ENCODE measurements around the gene HBA2.
"Not testable (repeated sequence)": the region's sequence is repeated elsewhere in the genome, so short reads cannot be mapped to it uniquely, and the experiment has no call there.

Gene HBA2

GRCh38 chr16:172374-172941 is at the start of gene HBA2:
Gene HBA2 (plus strand): TSS chr16:172876. CDS start chr16:172913, 37 bp downstream.
- DNase-seq (ENCODE audit: low spot score), result not testable (repeated sequence)

GRCh38 chr16:123558-124350 is 48.9 kb upstream of the HBA2 start:
- not testable (repeated sequence) for DNase-seq (ENCODE audit: low spot score)

DNA sequence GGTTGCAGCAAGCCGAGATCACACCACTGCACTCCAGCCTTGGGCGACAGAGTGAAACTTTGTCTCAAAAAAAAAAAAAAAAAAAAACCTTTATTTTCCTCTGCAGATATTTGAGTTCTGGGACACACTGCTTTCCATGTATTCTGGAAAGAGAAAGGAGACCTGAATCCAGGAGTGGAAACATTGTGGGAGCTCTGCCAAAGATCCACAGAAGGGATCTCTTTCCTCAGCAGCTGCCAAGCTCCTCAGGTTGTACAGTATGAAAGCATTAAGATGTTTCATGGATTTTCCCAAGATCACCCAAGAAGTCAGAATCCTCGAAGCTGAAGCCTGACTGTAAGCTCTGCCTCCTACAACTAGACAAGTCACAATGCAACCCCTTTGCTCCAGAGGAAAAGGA is 47.7 kb upstream of the HBA2 start:
- no peak for DNase-seq (ENCODE audit: low spot score)

DNA sequence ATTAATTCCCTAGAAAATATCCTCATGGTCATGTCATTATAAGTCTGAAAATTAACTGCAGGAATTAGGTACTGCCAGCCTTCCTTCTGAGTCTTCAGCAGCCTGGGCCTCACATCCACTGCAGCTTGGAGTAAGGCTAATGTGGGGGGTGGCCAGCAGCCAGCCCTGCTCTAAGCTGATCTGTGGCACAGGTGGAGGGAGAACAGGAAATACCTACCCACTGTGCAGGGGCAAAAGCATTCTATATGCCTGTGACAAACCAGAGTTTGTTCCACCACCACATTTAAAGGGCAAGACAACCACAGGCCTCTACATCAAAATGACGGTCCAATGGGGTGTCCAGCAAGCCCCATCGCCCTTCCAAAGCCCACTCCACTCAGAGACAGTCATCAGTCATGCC is 43.6 kb upstream of the HBA2 start:
- DNase-seq (ENCODE audit: low spot score), result no peak

GRCh38 chr16:130533-131173 is 42.0 kb upstream of the HBA2 start:
- DNase-seq (ENCODE audit: low spot score), result no peak

DNA sequence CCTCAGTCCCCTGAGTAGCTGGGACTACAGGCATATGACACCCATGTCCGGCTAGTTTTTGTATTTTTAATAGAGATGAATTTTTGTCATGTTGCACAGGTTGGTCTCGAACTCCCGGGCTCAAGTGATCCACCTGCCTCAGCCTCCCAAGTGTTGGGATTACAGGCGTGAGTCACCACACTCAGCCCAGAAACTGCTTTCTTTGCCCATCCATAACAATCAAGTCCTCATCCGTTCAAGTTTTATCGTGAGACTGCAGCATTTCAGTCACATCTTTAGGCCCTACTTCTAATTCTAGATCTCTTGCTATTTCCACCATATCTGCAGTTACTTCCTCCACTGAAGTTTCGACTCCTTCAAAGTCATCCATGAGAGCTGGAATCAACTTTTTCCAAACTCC is 40.6 kb upstream of the HBA2 start:
- no peak for DNase-seq (ENCODE audit: low spot score)

- DNase-seq (ENCODE audit: low spot score), result no peak
Observed at GRCh38 chr16:133716-134115, 39.0 kb upstream of the HBA2 start.

GRCh38 chr16:138049-138417 is 34.6 kb upstream of the HBA2 start:
- DNase-seq (ENCODE audit: low spot score), result peak; percentile 55

GRCh38 chr16:140175-140857 is 32.4 kb upstream of the HBA2 start:
- no peak for DNase-seq (ENCODE audit: low spot score)

GRCh38 chr16:142405-142967 is 30.2 kb upstream of the HBA2 start:
- no peak for DNase-seq (ENCODE audit: low spot score)

- no peak for DNase-seq (ENCODE audit: low spot score)
Observed at GRCh38 chr16:143047-143446, 29.6 kb upstream of the HBA2 start.

- DNase-seq (ENCODE audit: low spot score), result no peak
Observed at GRCh38 chr16:143456-143855, 29.2 kb upstream of the HBA2 start.

GRCh38 chr16:144797-145252 is 27.9 kb upstream of the HBA2 start:
- DNase-seq (ENCODE audit: low spot score), result no peak

GRCh38 chr16:146646-147045 is 26.0 kb upstream of the HBA2 start:
- no peak for DNase-seq (ENCODE audit: low spot score)

DNA sequence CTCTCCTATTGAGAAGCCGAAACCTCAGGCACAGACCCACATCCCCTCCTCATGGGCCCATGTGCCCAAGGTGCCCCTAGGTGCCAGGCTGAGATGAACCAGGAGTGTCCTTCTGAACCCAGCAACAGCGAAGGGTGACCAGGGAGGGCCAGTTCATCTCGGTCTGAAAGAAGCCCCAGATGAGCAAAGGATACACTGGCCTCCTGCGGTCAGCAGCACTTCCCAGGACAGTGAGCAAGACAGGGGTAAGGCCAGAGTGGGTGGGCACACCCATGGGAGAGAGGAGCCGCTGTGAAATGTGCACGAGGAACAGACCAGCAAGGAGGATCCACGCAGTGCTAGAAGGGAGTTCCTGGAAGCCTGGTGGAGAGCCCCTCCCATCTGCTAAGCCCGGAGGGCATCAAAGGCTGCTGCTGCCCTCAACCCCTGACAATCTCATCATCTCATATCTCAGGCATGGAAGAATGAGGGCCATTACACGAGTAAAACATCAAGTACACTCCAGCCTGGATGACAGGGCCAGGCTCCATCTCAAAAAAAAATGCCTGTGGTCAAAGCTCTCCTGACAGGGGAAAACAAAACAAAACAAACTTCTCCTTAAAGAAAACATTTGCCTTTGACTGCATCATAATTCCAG is 23.5 kb upstream of the HBA2 start:
- DNase-seq (ENCODE audit: low spot score), result no peak

- no peak for DNase-seq (ENCODE audit: low spot score)
Observed at GRCh38 chr16:152141-153128, 20.2 kb upstream of the HBA2 start, which contains the start of gene HBZ. Gene HBZ (plus strand): TSS chr16:152644. CDS start chr16:152910, 266 bp downstream.

- not testable (repeated sequence) for DNase-seq (ENCODE audit: low spot score)
Observed at GRCh38 chr16:153129-153521, 19.6 kb upstream of the HBA2 start.

DNA sequence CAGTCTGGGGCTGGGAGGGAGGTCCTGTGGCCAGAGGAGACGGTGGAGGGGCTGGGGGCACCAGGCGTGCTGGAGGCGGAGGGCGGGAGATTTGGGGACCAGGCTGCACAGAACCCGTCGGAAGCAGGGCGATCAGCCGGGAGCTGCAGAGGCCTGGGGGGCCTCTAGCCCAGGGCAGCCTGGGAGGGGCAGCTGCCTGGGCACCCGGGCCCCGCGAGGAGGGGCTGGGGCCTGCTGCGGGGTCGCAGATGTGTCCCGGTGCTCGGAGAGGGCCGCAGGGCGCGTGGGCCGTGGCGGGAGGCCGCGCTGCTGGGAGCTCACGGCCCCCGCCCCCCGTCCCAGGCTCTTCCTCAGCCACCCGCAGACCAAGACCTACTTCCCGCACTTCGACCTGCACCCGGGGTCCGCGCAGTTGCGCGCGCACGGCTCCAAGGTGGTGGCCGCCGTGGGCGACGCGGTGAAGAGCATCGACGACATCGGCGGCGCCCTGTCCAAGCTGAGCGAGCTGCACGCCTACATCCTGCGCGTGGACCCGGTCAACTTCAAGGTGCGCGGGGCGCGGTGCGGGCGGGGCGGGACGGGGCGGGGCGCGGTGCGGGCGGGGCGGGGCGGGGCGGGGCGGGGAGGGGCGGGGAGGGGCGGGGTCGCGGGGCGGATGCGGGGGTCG is 19.0 kb upstream of the HBA2 start:
- not testable (repeated sequence) for DNase-seq (ENCODE audit: low spot score)

GRCh38 chr16:154217-155030 is 18.3 kb upstream of the HBA2 start:
- DNase-seq (ENCODE audit: low spot score), result no peak

Data from NAMALWA (cell line).